ENCODE measurements around the gene FRMD1. TPM values are rescaled to one million over a fixed set of nuclear protein-coding genes. Genes with fewer than 3 reads are reported as not detected.

The FRMD1 gene
- total and polyA plus RNA-seq, 2 of the 8 experiments (the other 6 are each of a cell fraction or from before 2014, with no cell fraction given) = 0.36 TPM; not detected in 1

GRCh38 chr6:168093634-168094033 is 14.6 kb upstream of the FRMD1 start:
- Histone ChIP-seq H2AFZ (ENCODE audit: low read length) (no peak overlapping the region), H3K27me3 (replicated peaks in 1 of 4; ENCODE audit: control insufficient read depth in 3 of 4, extremely low read depth in 1 of 4, insufficient read depth in 3 of 4, low read length in 3 of 4) (peaks cover 0 to 2% (median 0%) of the 10 kb centered on the region in 4 experiments; a peak in 2 of 7 replicates), H3K4me3 (ENCODE audit: extremely low read depth in 1 of 4, insufficient read depth in 2 of 4, low read depth in 3 of 4, low read length in 4 of 4) (no peak overlapping the region), H3K4me1 (replicated peaks in 1 of 4; ENCODE audit: control insufficient read depth in 3 of 4, insufficient read depth in 4 of 4, low read length in 3 of 4) (peaks cover 0 to 12% (median 7%) of the 10 kb centered on the region in 4 experiments; a peak in 6 of 7 replicates), H2BK20ac (ENCODE audit: low read length) (no peak overlapping the region), H2BK12ac (ENCODE audit: low read depth, low read length) (no peak overlapping the region), H3K79me2 (ENCODE audit: control insufficient read depth in 1 of 2, insufficient read depth in 2 of 2, low read length in 2 of 2) (no peaks in the 10 kb centered on the region), H2BK5ac (ENCODE audit: low read depth, low read length) (no peak overlapping the region), H2BK15ac (ENCODE audit: low read length) (no peak overlapping the region), H4K20me1 (replicated peaks in 1 of 2; ENCODE audit: control insufficient read depth in 1 of 2, insufficient read depth in 2 of 2, low read length in 2 of 2) (no peaks in the 10 kb centered on the region), H4K5ac (ENCODE audit: insufficient read length, low read depth, low read length) (no peak overlapping the region), H3K23me2 (ENCODE audit: low read depth, low read length) (no peaks in the 10 kb centered on the region), H3K56ac (replicated peaks; ENCODE audit: insufficient read length, low read depth, low read length) (no peak overlapping the region), H2AK5ac (ENCODE audit: low read depth, low read length) (no peak overlapping the region), H3K79me1 (ENCODE audit: low read depth, low read length) (no peaks in the 10 kb centered on the region), H4K91ac (replicated peaks; ENCODE audit: insufficient read length, low read length) (no peak overlapping the region), H3K23ac (ENCODE audit: insufficient read length) (no peak overlapping the region), H3K9me3 (ENCODE audit: insufficient read depth in 2 of 2, low read depth in 1 of 2, low read length in 1 of 2) (no peaks in the 10 kb centered on the region), H2BK120ac (replicated peaks; ENCODE audit: low read depth, low read length) (no peak overlapping the region), H3K36me3 (ENCODE audit: control insufficient read depth in 2 of 4, insufficient read depth in 4 of 4, low read length in 3 of 4) (no peaks in the 10 kb centered on the region), H3K14ac (ENCODE audit: insufficient read length) (no peak overlapping the region), H3K4ac (replicated peaks; ENCODE audit: insufficient read length, low read depth, low read length) (no peak overlapping the region), H3K4me2 (ENCODE audit: insufficient read depth in 1 of 2, low read depth in 2 of 2, low read length in 2 of 2) (no peak overlapping the region), H4K8ac (ENCODE audit: extremely low read depth, insufficient read depth, low read length) (no peak overlapping the region), H3K18ac (ENCODE audit: extremely low read depth, low read length) (no peak overlapping the region), H3K9ac (replicated peaks in 1 of 4; ENCODE audit: extremely low read depth in 1 of 4, low read depth in 3 of 4, low read length in 3 of 4) (no peak overlapping the region), H3K27ac (ENCODE audit: low read depth, low read length) (no peak overlapping the region)
- CTCF ChIA-PET (ENCODE audit: partially characterized antibody) = interaction anchor here (1.1 to 1.4 kb wide), 2 partner anchors 23 to 34 kb away, joined by 3 to 5 read pairs; no protein-coding TSS in a partner anchor
- WGBS, 2 experiments (ENCODE audit: extremely low coverage in 1 of 2, insufficient coverage in 1 of 2, insufficient read length in 1 of 2, insufficient replicate concordance in 2 of 2, low coverage in 1 of 2, low lambda C conversion rate in 2 of 2, missing lambda C conversion rate in 1 of 2) = 83% methylated on average over 11 of the region's 11 CpGs; no CpG with 5 or more reads in 1 of the 2 experiments
- FAIRE-seq = no peak
- no peak for TF ChIP-seq TAF7 (optimal IDR thresholded peaks at IDR 0.05; ENCODE audit: borderline replicate concordance, low read depth, low read length)
- TF ChIP-seq POLR2AphosphoS5 (IDR thresholded peaks at IDR 0.05; ENCODE audit: low read depth, low read length) = no peak
- TF ChIP-seq EGR1 (IDR thresholded peaks at IDR 0.05; ENCODE audit: borderline replicate concordance, low read depth, low read length) = no peak
- no peak for TF ChIP-seq SP1 (IDR thresholded peaks at IDR 0.05; ENCODE audit: low read depth, low read length)
- TF ChIP-seq MAX (IDR thresholded peaks at IDR 0.05) = no peak
- TF ChIP-seq CTCF (IDR thresholded peaks at IDR 0.05; ENCODE audit: control extremely low read depth in 1 of 3, insufficient read depth in 1 of 3, low read depth in 1 of 3, low read length in 3 of 3) = no peak
- no peak for TF ChIP-seq SUZ12 (IDR thresholded peaks at IDR 0.05; ENCODE audit: low read length)
- DNase-seq (ENCODE audit: low read depth in 1 of 2, low spot score in 2 of 2) = no peak
- POLR2A ChIA-PET (ENCODE audit: partially characterized antibody) = no interaction called here
